Activated T-cell treated with anti-CD3 and anti-CD28 coated beads for 24 hours (primary cell): ENCODE measurements around the gene UBR4.

Source experiments
- DNase-seq: peaks from one replicate; pipeline ENCODE4 v3.0.0-alpha.2; 2020; ENCODE audit warnings: low read depth

Gene UBR4

GRCh38 chr1:19071674-19072281, 138.3 kb downstream of the UBR4 start:
- DNase-seq: no peak

GRCh38 chr1:19070891-19071621, 139.0 kb downstream of the UBR4 start:
- DNase-seq: no peak

GRCh38 chr1:19070197-19070651, 139.8 kb downstream of the UBR4 start:
- DNase-seq: no peak

DNA sequence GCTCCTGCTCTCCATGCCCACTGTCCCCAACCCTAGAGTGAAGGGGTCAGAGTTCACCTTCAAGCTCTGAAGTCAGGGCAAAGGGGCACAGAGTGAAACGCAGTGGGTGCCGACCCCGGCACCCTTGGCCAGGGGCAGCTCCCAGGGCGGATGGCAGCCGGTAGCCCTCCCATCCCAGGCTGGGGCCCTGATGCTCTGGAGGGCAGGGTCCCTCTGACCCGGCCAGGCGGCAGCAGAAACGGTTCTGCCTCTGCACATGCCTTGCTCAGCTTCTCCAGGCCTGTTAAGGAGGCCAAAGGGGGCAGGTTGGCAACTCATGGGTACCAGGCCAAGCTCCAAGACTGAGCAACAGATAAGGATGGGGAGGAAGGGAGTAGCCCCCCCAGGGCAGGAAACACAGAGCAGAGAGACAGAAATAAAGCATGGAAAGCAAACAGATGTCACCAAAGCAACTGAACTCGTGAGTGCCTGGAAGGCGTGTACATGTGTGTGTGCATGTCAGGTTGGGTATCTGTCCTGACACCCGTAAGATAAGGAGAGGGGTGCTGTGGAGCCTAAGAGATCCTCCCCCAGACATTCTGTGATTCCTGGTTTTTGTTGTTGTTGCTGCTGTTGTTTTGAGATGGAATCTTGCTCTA, 141.3 kb downstream of the UBR4 start:
- no peak for DNase-seq

DNA sequence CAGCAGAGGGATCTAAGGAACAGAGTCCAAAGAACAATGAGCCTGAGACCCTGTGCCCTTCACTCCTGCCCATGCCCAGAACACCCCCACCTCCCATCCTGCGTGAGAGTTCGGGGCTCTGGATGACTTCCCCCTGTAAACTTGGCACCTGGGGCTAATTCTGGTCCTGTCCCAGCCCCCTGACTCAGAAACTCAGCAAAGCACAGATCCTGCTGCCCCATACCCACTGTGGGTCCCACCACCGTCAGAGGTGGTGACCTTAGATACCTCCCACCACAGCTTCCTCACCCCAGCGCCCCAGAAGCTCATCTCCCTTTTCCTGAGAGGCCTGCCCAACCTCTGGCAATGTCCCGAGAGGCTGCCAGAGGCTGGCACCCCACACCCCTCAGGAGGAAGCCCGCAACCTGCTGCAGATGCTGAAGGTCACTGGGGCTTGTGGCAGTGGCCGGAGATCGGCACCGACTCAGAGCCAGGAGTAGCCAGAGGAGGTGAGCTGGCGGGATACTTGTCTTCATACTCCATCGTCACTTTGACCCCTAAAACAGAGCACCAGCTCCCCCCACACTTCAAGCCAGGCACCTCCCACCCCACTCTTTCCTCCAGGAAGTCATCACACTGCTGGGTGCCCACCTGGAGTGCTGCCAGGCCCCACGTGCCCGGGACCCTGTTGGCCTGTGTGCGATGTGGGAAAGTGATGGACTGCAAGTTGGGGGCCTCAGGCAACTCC, 142.0 kb downstream of the UBR4 start:
- no peak for DNase-seq

- DNase-seq: no peak
Measured at GRCh38 chr1:19067182-19067911, 142.7 kb downstream of the UBR4 start.

- no peak for DNase-seq
Measured at GRCh38 chr1:19066874-19067181, 143.2 kb downstream of the UBR4 start.

DNA sequence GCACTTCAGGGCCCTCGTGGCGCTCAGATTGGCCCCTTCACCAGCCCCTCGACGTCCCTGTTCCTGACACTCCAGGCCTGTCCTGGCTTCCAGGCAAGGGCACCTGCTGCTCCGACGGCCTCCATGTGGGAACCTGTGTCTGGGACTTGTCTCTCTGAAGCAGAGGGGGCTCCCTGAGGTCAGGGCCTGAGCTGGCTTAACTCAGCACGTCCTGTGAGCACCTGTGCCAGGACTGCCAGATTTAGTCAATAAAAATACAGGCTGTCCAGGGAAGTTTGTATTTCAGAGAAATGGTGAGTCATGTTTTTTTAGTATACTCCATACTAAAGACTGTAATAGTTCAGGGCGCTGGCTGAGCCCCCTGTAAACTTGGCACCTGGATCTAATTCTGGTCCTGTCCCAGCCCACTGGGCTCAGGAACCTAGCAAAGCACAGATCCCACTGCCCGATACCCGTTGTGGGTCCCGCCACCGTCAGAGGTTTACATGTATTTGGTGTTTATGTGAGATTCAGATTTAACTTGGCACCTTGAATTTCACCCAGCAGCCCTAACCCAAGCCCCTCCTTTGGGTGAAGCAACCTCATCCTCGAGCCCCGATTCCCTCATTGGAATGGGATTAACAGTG, 143.7 kb downstream of the UBR4 start:
- no peak for DNase-seq

DNA sequence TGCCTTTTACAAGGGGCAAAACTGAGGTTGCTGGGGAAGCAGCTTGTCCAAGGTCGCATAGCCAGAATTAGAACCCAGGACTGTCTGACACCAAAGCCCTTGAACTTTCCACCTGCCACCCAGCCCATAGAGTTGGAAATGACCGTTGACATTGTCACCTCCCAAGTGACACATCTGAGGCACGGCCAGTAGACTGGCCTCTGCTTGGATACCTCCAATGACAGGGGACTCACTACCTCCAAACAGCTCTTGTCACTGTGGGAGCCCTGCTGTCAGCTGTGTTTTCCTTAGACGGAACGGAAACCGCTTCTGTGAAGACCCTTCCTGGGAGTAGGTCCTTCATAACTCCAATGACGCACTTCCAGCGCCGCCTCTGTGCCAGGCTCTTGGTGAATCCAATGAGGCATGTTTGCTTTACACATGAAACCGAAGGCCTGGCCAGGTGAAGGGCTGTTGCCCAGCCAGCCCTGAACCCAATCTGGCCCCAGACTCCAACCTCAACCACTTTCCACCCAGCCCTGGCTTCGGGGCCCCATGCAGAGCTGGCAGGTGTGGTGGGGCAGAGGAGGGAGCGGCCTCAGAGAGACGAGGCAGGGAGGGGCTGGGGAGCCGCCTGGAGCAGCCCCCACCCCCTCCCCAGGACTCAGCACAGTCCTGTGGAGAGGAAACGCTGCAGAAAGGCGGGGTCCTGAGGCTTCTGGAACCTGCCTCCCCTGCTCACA, 144.4 kb downstream of the UBR4 start:
- DNase-seq: no peak

- no peak for DNase-seq
Measured at GRCh38 chr1:19064906-19065450, 145.1 kb downstream of the UBR4 start.

GRCh38 chr1:19063122-19063521, 146.9 kb downstream of the UBR4 start:
- no peak for DNase-seq

GRCh38 chr1:19062258-19063029, 147.6 kb downstream of the UBR4 start:
- DNase-seq: no peak

GRCh38 chr1:19061798-19062197, 148.3 kb downstream of the UBR4 start:
- no peak for DNase-seq

DNA sequence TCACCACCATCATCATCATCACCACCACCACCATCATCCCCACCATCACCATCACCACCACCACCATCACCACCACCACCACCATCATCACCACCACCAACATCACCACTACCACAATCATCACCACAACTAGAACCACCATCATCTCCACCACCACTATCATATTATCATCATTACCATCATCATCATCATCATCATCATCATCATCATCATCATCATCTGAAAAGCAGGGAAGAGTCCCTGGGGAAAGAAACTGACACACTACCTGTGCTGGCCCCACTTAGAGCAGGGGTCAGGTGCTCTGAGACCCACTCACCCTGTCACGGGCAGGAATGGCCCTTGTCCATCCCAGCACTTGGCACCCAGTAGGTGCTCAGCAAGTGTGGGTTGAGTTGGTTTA, 148.7 kb downstream of the UBR4 start:
- no peak for DNase-seq

DNA sequence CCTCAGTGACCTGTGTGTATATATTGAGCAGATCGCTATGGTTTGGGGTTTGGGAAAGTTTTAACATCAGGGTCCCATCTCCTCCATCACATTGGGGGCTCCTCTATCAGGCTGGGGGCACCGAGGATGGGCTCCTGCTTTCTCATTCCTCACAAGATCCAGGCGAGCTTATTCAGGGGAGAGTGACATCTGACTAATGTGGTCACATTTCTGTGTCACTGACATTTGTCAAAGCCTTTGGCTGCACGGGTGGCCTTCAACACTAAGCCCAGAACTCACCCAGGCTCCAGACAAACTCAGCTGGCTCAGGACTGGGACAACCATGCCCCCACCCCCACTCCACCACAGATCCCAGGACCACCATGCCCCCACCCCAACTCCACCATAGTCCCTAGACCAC, 150.3 kb downstream of the UBR4 start:
- no peak for DNase-seq

- no peak for DNase-seq
Measured at GRCh38 chr1:19058476-19058797, 151.6 kb downstream of the UBR4 start.

GRCh38 chr1:19057784-19058475, 152.1 kb downstream of the UBR4 start:
- no peak for DNase-seq

- no peak for DNase-seq
Measured at GRCh38 chr1:19057182-19057779, 152.8 kb downstream of the UBR4 start.

GRCh38 chr1:19055701-19056100, 154.4 kb downstream of the UBR4 start:
- no peak for DNase-seq
